Lower lobe of right lung (tissue), 2 donors: ENCODE measurements around the gene DVL1. TPM values are rescaled to one million over a fixed set of nuclear protein-coding genes. Genes with fewer than 3 reads are reported as not detected.
"Not testable (repeated sequence)": the region's sequence is repeated elsewhere in the genome, so short reads cannot be mapped to it uniquely, and the experiment has no call there.

Experiments used
- ATAC-seq, 2 donors: fragments of 200-7000 bp; cut with Tn5 transposase; one replicate each; pipeline ENCODE4 v1.9.1; 2020 to 2022; ENCODE audit warnings: mild to moderate bottlenecking in 2 of 2, moderate library complexity in 2 of 2
- DNase-seq: peaks from one replicate; pipeline ENCODE4 v3.0.0-alpha.2; 2020
- H3K27ac ChIP-seq: fragments of 200-600 bp; one replicate; pipeline ENCODE4 v1.8.0; 2022
- H3K27me3 ChIP-seq: fragments of 200-600 bp; one replicate; pipeline ENCODE4 v1.8.0; 2022; ENCODE audit warnings: low read depth
- H3K36me3 ChIP-seq: fragments of 200-600 bp; one replicate; pipeline ENCODE4 v1.8.0; 2022; ENCODE audit warnings: mild to moderate bottlenecking
- H3K4me1 ChIP-seq: fragments of 200-600 bp; one replicate; pipeline ENCODE4 v1.8.0; 2022
- H3K4me3 ChIP-seq: fragments of 200-600 bp; one replicate; pipeline ENCODE4 v1.8.0; 2022; ENCODE audit warnings: mild to moderate bottlenecking
- H3K9me3 ChIP-seq: fragments of 200-600 bp; one replicate; pipeline ENCODE4 v1.8.0; 2022
- CTCF ChIP-seq: fragments of 200-600 bp; IDR thresholded peaks from one replicate; pipeline ENCODE4 v1.8.0; 2022; ENCODE audit warnings: antibody characterized with exemption, mild to moderate bottlenecking
- intact Hi-C: fragments of 100-400 bp; cut with DNase I; formaldehyde crosslinking; loops from one replicate; pipeline ENCODE4 v1.11.0; 2022
- total RNA-seq: library from RNA; stranded (reverse); fragmentation: NEBNext Ultra II Directional; extraction: Animal tissue kit (Norgen Biotek cat#: 25700); gene quantifications from one replicate; pipeline ENCODE4 v1.2.1, GENCODE V29; 2021
- donor health status: DM: no; HTN: yes; CAD: no; lungs with severe emphysema.

DVL1 gene
- total RNA-seq, 1 donor from 2014 or later = 60.4 TPM

- H3K4me1 ChIP-seq = peaks cover 25% of the 10 kb centered on the region
- TF ChIP-seq CTCF = no peak
Observed at GRCh38 chr1:1317420-1317819, 31.8 kb downstream of the DVL1 start.

GRCh38 chr1:1316199-1316598, 33.0 kb downstream of the DVL1 start:
- H3K27me3 ChIP-seq, ATAC-seq, DNase-seq, intact Hi-C loops, H3K27ac ChIP-seq, H3K4me3 ChIP-seq, H3K9me3 ChIP-seq: not testable (repeated sequence)
- Histone ChIP-seq H3K4me1 (peaks cover 15% of the 10 kb centered on the region), H3K36me3 (peaks cover 84% of the 10 kb centered on the region)

More at GRCh38 chr1:1317420-1317819, 31.8 kb downstream of the DVL1 start:
- Histone ChIP-seq H3K27ac (peak overlapping the region; percentile 73), H3K4me3 (no peak overlapping the region), H3K9me3 (no peaks in the 10 kb centered on the region), H3K36me3 (peaks cover 77% of the 10 kb centered on the region), H3K27me3 (no peaks in the 10 kb centered on the region)
- DNase-seq (no peak), ATAC-seq (no peak)
- intact Hi-C loops = no loop called here

- intact Hi-C loops = no loop called here
- DNase-seq (no peak), ATAC-seq (no peak)
- Histone ChIP-seq H3K27ac (no peak overlapping the region), H3K36me3 (peaks cover 88% of the 10 kb centered on the region), H3K27me3 (no peaks in the 10 kb centered on the region), H3K9me3 (no peaks in the 10 kb centered on the region), H3K4me1 (peaks cover 14% of the 10 kb centered on the region), H3K4me3 (no peak overlapping the region)
- no peak for TF ChIP-seq CTCF
Observed at GRCh38 chr1:1315435-1315954, 33.7 kb downstream of the DVL1 start.

GRCh38 chr1:1314678-1315335, 34.4 kb downstream of the DVL1 start:
- DNase-seq (no peak), ATAC-seq (no peak)
- TF ChIP-seq CTCF = no peak
- intact Hi-C loops = no loop called here
- H3K9me3 ChIP-seq = no peaks in the 10 kb centered on the region
- no peak overlapping the region for H3K4me3 ChIP-seq
- H3K4me1 ChIP-seq = peaks cover 16% of the 10 kb centered on the region
- H3K27me3 ChIP-seq = no peaks in the 10 kb centered on the region
- H3K27ac ChIP-seq = no peak overlapping the region
- peaks cover 88% of the 10 kb centered on the region for H3K36me3 ChIP-seq

GRCh38 chr1:1314237-1314586, 35.0 kb downstream of the DVL1 start:
- H3K4me1 ChIP-seq = peaks cover 22% of the 10 kb centered on the region
- H3K36me3 ChIP-seq = peaks cover 86% of the 10 kb centered on the region
- no peaks in the 10 kb centered on the region for H3K27me3 ChIP-seq
- no peaks in the 10 kb centered on the region for H3K9me3 ChIP-seq
- DNase-seq (no peak), ATAC-seq (no peak)
- TF ChIP-seq CTCF = no peak
- intact Hi-C loops = no loop called here
- H3K4me3 ChIP-seq = no peak overlapping the region
- H3K27ac ChIP-seq = no peak overlapping the region

GRCh38 chr1:1313500-1314236, 35.5 kb downstream of the DVL1 start:
- DNase-seq (no peak), ATAC-seq (no peak)
- H3K4me3 ChIP-seq = no peak overlapping the region
- TF ChIP-seq CTCF = no peak
- H3K27ac ChIP-seq = no peak overlapping the region
- H3K9me3 ChIP-seq = no peaks in the 10 kb centered on the region
- H3K36me3 ChIP-seq = peaks cover 80% of the 10 kb centered on the region
- no peaks in the 10 kb centered on the region for H3K27me3 ChIP-seq
- peaks cover 21% of the 10 kb centered on the region for H3K4me1 ChIP-seq
- intact Hi-C loops = no loop called here
